ENCODE data around the gene SLC35F3.

SLC35F3 gene

DNA sequence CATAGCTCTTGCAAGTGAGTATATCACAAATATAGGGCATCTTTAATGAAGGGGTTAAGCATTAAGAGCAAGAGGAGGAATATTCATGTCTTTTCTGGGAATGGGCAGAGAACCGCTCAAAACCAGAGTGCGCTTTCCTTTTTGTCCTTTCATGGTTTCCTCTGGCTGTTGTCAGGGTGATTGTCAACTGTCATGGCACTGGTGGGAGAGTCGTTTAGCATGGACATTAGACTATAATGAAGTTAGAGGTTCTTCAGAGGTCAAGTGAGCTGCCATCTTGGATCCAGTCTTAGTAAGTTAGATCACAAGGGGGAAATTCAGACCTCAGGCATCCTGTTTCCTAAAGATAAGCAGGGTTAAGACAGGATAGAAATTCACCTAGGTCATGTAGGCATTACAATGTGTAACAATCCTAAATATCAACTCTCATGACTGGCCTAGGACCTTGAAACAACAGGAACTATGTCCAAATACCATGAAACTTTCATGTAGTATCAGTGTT lies 456.7 kb downstream of the SLC35F3 start:
- TF ChIP-seq, protein P1, sequence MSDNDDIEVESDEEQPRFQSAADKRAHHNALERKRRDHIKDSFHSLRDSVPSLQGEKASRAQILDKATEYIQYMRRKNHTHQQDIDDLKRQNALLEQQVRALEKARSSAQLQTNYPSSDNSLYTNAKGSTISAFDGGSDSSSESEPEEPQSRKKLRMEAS (IDR thresholded peaks at IDR 0.05), result no peak
- TF ChIP-seq TCF12 (IDR thresholded peaks at IDR 0.05; ENCODE audit: low read depth) (no peak), RAD21 (IDR thresholded peaks at IDR 0.05; ENCODE audit: low read depth) (no peak), EP300 (IDR thresholded peaks at IDR 0.05; ENCODE audit: borderline replicate concordance) (no peak), FOXM1 (IDR thresholded peaks at IDR 0.05; ENCODE audit: borderline replicate concordance, low read depth) (no peak), YY1 (IDR thresholded peaks at IDR 0.05; ENCODE audit: low read depth) (no peak), TEAD4 (IDR thresholded peaks at IDR 0.05) (no peak), ZBTB7A (IDR thresholded peaks at IDR 0.05; ENCODE audit: low read depth) (no peak), CREB1 (IDR thresholded peaks at IDR 0.05; ENCODE audit: low read depth) (no peak), CEBPB (IDR thresholded peaks at IDR 0.05) (no peak)
- TF ChIP-seq, protein P2, sequence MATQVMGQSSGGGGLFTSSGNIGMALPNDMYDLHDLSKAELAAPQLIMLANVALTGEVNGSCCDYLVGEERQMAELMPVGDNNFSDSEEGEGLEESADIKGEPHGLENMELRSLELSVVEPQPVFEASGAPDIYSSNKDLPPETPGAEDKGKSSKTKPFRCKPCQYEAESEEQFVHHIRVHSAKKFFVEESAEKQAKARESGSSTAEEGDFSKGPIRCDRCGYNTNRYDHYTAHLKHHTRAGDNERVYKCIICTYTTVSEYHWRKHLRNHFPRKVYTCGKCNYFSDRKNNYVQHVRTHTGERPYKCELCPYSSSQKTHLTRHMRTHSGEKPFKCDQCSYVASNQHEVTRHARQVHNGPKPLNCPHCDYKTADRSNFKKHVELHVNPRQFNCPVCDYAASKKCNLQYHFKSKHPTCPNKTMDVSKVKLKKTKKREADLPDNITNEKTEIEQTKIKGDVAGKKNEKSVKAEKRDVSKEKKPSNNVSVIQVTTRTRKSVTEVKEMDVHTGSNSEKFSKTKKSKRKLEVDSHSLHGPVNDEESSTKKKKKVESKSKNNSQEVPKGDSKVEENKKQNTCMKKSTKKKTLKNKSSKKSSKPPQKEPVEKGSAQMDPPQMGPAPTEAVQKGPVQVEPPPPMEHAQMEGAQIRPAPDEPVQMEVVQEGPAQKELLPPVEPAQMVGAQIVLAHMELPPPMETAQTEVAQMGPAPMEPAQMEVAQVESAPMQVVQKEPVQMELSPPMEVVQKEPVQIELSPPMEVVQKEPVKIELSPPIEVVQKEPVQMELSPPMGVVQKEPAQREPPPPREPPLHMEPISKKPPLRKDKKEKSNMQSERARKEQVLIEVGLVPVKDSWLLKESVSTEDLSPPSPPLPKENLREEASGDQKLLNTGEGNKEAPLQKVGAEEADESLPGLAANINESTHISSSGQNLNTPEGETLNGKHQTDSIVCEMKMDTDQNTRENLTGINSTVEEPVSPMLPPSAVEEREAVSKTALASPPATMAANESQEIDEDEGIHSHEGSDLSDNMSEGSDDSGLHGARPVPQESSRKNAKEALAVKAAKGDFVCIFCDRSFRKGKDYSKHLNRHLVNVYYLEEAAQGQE (IDR thresholded peaks at IDR 0.05; ENCODE audit: low read depth), result no peak
- TF ChIP-seq, protein P3, sequence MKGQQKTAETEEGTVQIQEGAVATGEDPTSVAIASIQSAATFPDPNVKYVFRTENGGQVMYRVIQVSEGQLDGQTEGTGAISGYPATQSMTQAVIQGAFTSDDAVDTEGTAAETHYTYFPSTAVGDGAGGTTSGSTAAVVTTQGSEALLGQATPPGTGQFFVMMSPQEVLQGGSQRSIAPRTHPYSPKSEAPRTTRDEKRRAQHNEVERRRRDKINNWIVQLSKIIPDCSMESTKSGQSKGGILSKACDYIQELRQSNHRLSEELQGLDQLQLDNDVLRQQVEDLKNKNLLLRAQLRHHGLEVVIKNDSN (IDR thresholded peaks at IDR 0.05), result no peak

DNA sequence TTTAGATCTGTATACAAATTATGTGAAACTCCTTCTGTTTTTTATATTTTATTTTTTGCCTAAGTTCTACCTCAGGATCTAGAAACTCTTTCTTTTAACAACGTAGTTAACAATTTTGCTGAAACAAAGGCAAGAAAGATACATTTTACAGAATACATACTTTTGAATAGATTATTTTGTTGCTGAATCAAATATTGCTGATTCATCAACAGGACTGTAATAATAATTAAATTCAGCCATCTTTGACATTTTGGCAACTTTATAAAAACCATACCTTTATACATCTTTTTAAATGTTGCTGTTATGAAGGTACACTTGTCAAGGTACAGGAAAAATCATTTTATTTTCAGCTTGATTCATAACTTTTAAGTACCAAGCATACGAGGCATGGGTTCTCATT lies 458.1 kb downstream of the SLC35F3 start:
- TF ChIP-seq FOXM1 (IDR thresholded peaks at IDR 0.05; ENCODE audit: borderline replicate concordance, low read depth) (no peak), RAD21 (IDR thresholded peaks at IDR 0.05; ENCODE audit: low read depth) (no peak)
- TF ChIP-seq, protein P3 (IDR thresholded peaks at IDR 0.05), result no peak

DNA sequence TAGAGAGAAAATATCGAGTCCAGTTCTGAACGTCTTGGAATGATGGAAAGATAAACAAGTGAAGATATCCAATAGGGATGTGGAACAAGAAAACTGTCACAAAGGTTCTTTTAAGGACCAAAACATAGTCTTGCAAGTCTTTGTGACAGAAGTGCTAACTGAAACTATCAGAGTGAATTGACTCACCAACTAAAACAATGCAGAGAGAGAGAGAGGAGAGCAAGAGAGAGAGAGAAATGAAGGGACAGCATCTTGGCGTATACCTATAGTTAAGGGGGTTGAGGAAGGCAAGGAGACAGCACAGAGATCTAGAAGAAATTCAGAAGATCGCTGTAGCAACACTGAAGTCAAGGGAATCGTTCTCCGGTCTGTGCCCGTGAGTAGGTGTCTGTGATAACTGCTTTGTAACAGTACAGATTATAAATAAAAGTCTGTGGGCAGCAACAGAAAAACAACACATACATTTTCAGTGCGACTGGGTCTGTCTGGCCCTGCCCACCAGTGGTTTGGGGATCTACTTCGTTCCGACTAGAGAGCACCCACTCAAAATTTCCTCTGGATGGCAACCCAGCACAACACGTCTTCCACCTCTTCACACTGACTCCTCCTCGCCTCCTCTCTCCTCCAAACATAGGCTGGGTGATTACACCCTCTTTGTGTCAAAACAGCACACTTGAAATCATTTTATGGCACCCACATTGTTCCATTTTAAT lies 464.0 kb downstream of the SLC35F3 start:
- TF ChIP-seq EP300 (IDR thresholded peaks at IDR 0.05; ENCODE audit: borderline replicate concordance) (no peak), EGR1 (IDR thresholded peaks at IDR 0.05) (no peak), TEAD4 (IDR thresholded peaks at IDR 0.05) (no peak), TAF1 (IDR thresholded peaks at IDR 0.05; ENCODE audit: low read depth) (no peak), TCF12 (IDR thresholded peaks at IDR 0.05; ENCODE audit: low read depth) (no peak), RAD21 (IDR thresholded peaks at IDR 0.05; ENCODE audit: low read depth) (no peak), YY1 (IDR thresholded peaks at IDR 0.05; ENCODE audit: low read depth) (no peak), FOXM1 (IDR thresholded peaks at IDR 0.05; ENCODE audit: borderline replicate concordance, low read depth) (no peak), NFIC (IDR thresholded peaks at IDR 0.05) (no peak), CEBPB (IDR thresholded peaks at IDR 0.05) (no peak), CREB1 (IDR thresholded peaks at IDR 0.05; ENCODE audit: low read depth) (no peak), ZBTB7A (IDR thresholded peaks at IDR 0.05; ENCODE audit: low read depth) (no peak)
- TF ChIP-seq, protein P1 (IDR thresholded peaks at IDR 0.05), result no peak
- TF ChIP-seq, protein P2 (IDR thresholded peaks at IDR 0.05; ENCODE audit: low read depth), result no peak
- TF ChIP-seq, protein P3 (IDR thresholded peaks at IDR 0.05), result no peak

DNA sequence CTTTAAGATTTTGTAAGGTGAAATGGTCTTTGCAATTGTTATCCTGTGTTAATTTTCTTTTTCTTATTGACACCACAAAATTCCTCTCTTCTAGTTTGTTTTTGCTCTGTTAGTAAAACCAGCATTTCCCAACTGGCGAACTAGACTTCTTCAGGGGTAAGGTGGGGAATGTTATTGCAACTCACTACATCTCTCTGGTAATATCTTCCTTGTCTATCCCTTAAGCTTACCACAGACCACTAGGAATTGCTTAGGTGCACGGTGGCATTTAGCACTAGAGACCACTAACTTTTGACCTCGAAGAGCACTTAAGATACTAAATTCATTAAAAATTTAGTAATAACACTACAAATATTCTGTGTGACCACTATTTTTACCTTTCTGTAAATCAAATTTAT lies 464.6 kb downstream of the SLC35F3 start:
- no peak for TF ChIP-seq CREB1 (IDR thresholded peaks at IDR 0.05; ENCODE audit: low read depth)
- no peak for TF ChIP-seq TCF12 (IDR thresholded peaks at IDR 0.05; ENCODE audit: low read depth)
- no peak for TF ChIP-seq FOXM1 (IDR thresholded peaks at IDR 0.05; ENCODE audit: borderline replicate concordance, low read depth)
- no peak for TF ChIP-seq TEAD4 (IDR thresholded peaks at IDR 0.05)
- TF ChIP-seq, protein P1 (IDR thresholded peaks at IDR 0.05), result no peak
- no peak for TF ChIP-seq RAD21 (IDR thresholded peaks at IDR 0.05; ENCODE audit: low read depth)
- TF ChIP-seq, protein P2 (IDR thresholded peaks at IDR 0.05; ENCODE audit: low read depth), result no peak
- no peak for TF ChIP-seq YY1 (IDR thresholded peaks at IDR 0.05; ENCODE audit: low read depth)
- TF ChIP-seq ZBTB7A (IDR thresholded peaks at IDR 0.05; ENCODE audit: low read depth), result no peak
- no peak for TF ChIP-seq TAF1 (IDR thresholded peaks at IDR 0.05; ENCODE audit: low read depth)
- no peak for TF ChIP-seq CEBPB (IDR thresholded peaks at IDR 0.05)
- no peak for TF ChIP-seq EP300 (IDR thresholded peaks at IDR 0.05; ENCODE audit: borderline replicate concordance)
- TF ChIP-seq EGR1 (IDR thresholded peaks at IDR 0.05), result no peak
- TF ChIP-seq NFIC (IDR thresholded peaks at IDR 0.05), result no peak
- TF ChIP-seq, protein P3 (IDR thresholded peaks at IDR 0.05), result no peak

Data from Ishikawa (cell line).